Coronary artery (tissue), 2 donors: ENCODE measurements around the gene BUB1.

Experiments used
- DNase-seq: peaks from one replicate; pipeline ENCODE4 v3.0.0-alpha.2; 2017; ENCODE audit warnings: low spot score
- H3K27ac ChIP-seq, 2 donors: fragments of 200-600 bp; sonication (generic); one replicate each; pipeline ENCODE4 v1.5.1; 2016 to 2019
- H3K4me3 ChIP-seq: fragments of 200-600 bp; sonication (generic); 2 replicates; pipeline ENCODE4 v1.5.1; 2016; ENCODE audit warnings: mild to moderate bottlenecking, moderate library complexity
- TF ChIP-seq, protein P1 (sequence below): fragments of 200-600 bp; sonication (generic); IDR thresholded peaks from one replicate; pipeline ENCODE4 v1.5.1; 2019; ENCODE audit warnings: antibody characterized with exemption

Gene BUB1

GRCh38 chr2:110677530-110678456 is at the start of gene BUB1:
TSS of gene BUB1 (minus strand) at chr2:110678063. CDS start at chr2:110677995, 68 bp downstream.
- TF ChIP-seq, protein P1, sequence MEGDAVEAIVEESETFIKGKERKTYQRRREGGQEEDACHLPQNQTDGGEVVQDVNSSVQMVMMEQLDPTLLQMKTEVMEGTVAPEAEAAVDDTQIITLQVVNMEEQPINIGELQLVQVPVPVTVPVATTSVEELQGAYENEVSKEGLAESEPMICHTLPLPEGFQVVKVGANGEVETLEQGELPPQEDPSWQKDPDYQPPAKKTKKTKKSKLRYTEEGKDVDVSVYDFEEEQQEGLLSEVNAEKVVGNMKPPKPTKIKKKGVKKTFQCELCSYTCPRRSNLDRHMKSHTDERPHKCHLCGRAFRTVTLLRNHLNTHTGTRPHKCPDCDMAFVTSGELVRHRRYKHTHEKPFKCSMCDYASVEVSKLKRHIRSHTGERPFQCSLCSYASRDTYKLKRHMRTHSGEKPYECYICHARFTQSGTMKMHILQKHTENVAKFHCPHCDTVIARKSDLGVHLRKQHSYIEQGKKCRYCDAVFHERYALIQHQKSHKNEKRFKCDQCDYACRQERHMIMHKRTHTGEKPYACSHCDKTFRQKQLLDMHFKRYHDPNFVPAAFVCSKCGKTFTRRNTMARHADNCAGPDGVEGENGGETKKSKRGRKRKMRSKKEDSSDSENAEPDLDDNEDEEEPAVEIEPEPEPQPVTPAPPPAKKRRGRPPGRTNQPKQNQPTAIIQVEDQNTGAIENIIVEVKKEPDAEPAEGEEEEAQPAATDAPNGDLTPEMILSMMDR: no peak
- DNase-seq: peak; percentile 97
- Histone ChIP-seq H3K27ac (peak within 1 kb of the TSS; percentile 81 to 92), H3K4me3 (peak within 1 kb of the TSS; percentile 83)

GRCh38 chr2:110726285-110726684 is 48.4 kb upstream of the BUB1 start:
- TF ChIP-seq, protein P1: no peak
- no peak overlapping the region for H3K27ac ChIP-seq
- DNase-seq: no peak
- H3K4me3 ChIP-seq: no peak overlapping the region

DNA sequence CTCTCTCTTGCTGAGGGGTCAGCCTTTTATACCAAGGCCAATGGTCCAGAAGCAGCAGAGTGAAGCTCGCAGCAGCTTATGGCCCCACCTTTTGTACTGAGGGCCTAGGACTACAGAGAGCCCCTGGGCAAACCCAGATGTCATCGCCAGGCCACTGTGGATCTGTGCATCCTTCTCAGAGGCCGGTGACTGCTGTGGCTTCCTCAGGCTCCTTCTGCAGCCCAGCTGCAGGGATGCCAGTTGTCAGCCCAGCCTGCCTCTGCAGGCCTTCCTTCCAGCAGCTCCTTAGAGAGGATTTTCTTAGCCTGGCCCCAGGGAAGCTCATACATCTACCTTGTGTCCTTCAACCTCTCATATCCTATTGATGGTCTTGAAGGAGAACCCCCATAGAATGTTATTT is 48.0 kb upstream of the BUB1 start:
- no peak overlapping the region for H3K4me3 ChIP-seq
- DNase-seq: no peak
- TF ChIP-seq, protein P1: no peak
- H3K27ac ChIP-seq: no peak overlapping the region

DNA sequence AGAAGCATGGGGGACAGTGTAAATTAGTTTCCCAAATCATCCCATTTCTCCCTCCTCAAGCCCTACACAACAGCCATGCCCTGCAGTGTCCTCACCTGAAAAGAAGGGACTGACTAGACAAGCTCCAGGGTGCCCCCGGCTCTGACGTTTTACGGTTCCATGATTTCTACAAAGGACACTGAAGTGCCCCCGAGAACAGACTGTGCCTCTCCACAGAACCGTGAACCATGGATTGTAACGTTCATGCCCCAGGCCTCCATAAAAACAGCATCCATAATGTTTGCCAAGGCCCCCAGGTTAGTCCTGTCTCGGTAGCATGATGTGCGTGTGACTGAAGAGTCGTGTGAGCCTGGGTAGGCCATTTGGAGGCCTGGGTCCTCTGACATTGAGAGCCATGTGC is 47.5 kb upstream of the BUB1 start:
- H3K27ac ChIP-seq: no peak overlapping the region
- no peak for DNase-seq
- H3K4me3 ChIP-seq: no peak overlapping the region
- TF ChIP-seq, protein P1: no peak

- Histone ChIP-seq H3K4me3 (no peak overlapping the region), H3K27ac (no peak overlapping the region)
- TF ChIP-seq, protein P1: no peak
- DNase-seq: no peak
Measured at GRCh38 chr2:110724820-110725219, 47.0 kb upstream of the BUB1 start.

- DNase-seq: no peak
- no peak overlapping the region for H3K4me3 ChIP-seq
- TF ChIP-seq, protein P1: no peak
- H3K27ac ChIP-seq: no peak overlapping the region
Measured at GRCh38 chr2:110720547-110720946, 42.7 kb upstream of the BUB1 start.

- Histone ChIP-seq H3K4me3 (no peak overlapping the region), H3K27ac (no peak overlapping the region)
- TF ChIP-seq, protein P1: no peak
- DNase-seq: no peak
Measured at GRCh38 chr2:110718990-110719389, 41.1 kb upstream of the BUB1 start.
